Duodenal mucosa (tissue), 2 donors: ENCODE data around the gene LIPC.
"Not testable (repeated sequence)": the region's sequence is repeated elsewhere in the genome, so short reads cannot be mapped to it uniquely, and the experiment has no call there.

Experiments used
- H3K27ac ChIP-seq: one replicate; pipeline ENCODE4 v1.7.0; 2013; ENCODE audit warnings: low read depth, low read length
- H3K27me3 ChIP-seq, 2 donors: one replicate each; pipeline ENCODE4 v1.7.0; 2013; ENCODE audit warnings: low read length in 2 of 2, control low read depth in 1 of 2; ENCODE audit not compliant: insufficient read depth in 2 of 2, control insufficient read depth in 1 of 2
- H3K36me3 ChIP-seq, 2 donors: one replicate each; pipeline ENCODE4 v1.7.0; 2013; ENCODE audit warnings: low read length in 2 of 2, control low read depth in 1 of 2; ENCODE audit not compliant: insufficient read depth in 2 of 2, control insufficient read depth in 1 of 2
- H3K4me1 ChIP-seq, 2 donors: one replicate each; pipeline ENCODE4 v1.7.0; 2013; ENCODE audit warnings: low read length in 2 of 2, control low read depth in 1 of 2; ENCODE audit not compliant: insufficient read depth in 2 of 2, control insufficient read depth in 1 of 2
- H3K4me3 ChIP-seq, 2 donors: one replicate each; pipeline ENCODE4 v1.7.0; 2013; ENCODE audit warnings: low read length in 2 of 2, low read depth in 1 of 2
- H3K9ac ChIP-seq, 2 donors: one replicate each; pipeline ENCODE4 v1.7.0; 2013; ENCODE audit warnings: low read length in 2 of 2, low read depth in 1 of 2
- H3K9me3 ChIP-seq, 2 donors: one replicate each; pipeline ENCODE4 v1.7.0; 2013; ENCODE audit warnings: low read length in 2 of 2, control low read depth in 1 of 2; ENCODE audit not compliant: control insufficient read depth in 1 of 2

The LIPC gene

DNA sequence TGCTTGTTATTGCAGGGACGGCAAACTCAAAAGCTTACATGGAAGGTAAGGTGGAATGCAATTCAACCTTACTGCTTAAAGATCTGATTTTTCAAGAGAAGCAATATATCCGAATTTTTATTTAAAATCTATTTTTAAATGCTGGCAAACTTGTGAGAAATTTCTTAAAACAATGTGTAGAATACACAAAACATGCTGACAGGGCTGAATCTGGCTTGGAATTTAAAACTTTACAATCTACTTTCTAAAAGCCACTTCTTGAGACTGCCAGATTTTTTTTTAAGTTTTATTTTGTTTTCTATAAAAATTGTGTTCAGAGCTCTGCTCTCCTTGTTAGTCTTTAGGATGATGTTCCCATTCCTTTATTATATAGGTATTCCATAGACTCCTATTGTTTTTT lies 171.0 kb downstream of the LIPC start:
- no peak overlapping the region for H3K9ac ChIP-seq
- H3K4me1 ChIP-seq, result peaks cover 0 to 18% of the 10 kb centered on the region in 2 donors
- H3K27ac ChIP-seq, result no peak overlapping the region
- H3K27me3 ChIP-seq, result no peaks in the 10 kb centered on the region
- H3K9me3 ChIP-seq, result no peaks in the 10 kb centered on the region
- H3K4me3 ChIP-seq, result no peak overlapping the region
- peaks cover 0 to 5% of the 10 kb centered on the region in 2 donors for H3K36me3 ChIP-seq

GRCh38 chr15:58603927-58604326 lies 172.1 kb downstream of the LIPC start:
- H3K27ac ChIP-seq, H3K9ac ChIP-seq, H3K27me3 ChIP-seq, H3K9me3 ChIP-seq, H3K4me3 ChIP-seq: not testable (repeated sequence)
- H3K36me3 ChIP-seq, result peaks cover 0 to 11% of the 10 kb centered on the region in 2 donors
- peaks cover 0 to 15% of the 10 kb centered on the region in 2 donors for H3K4me1 ChIP-seq

- no peak overlapping the region for H3K27ac ChIP-seq
- peaks cover 0 to 15% of the 10 kb centered on the region in 2 donors for H3K36me3 ChIP-seq
- no peaks in the 10 kb centered on the region for H3K9me3 ChIP-seq
- peaks cover 0 to 15% of the 10 kb centered on the region in 2 donors for H3K4me1 ChIP-seq
- H3K27me3 ChIP-seq, result no peaks in the 10 kb centered on the region
- H3K9ac ChIP-seq, result no peak overlapping the region
- H3K4me3 ChIP-seq, result no peak overlapping the region
Measured at GRCh38 chr15:58604455-58604923, 172.7 kb downstream of the LIPC start.

GRCh38 chr15:58605931-58606530 lies 174.2 kb downstream of the LIPC start:
- Histone ChIP-seq H3K4me1 (peaks cover 0 to 15% of the 10 kb centered on the region in 2 donors), H3K36me3 (peaks cover 0 to 19% of the 10 kb centered on the region in 2 donors), H3K9me3 (no peaks in the 10 kb centered on the region), H3K4me3 (no peak overlapping the region), H3K9ac (no peak overlapping the region), H3K27me3 (no peaks in the 10 kb centered on the region), H3K27ac (no peak overlapping the region)

GRCh38 chr15:58606577-58607080 lies 174.8 kb downstream of the LIPC start:
- Histone ChIP-seq H3K9ac (no peak overlapping the region), H3K4me1 (peaks cover 0 to 15% of the 10 kb centered on the region in 2 donors), H3K9me3 (no peaks in the 10 kb centered on the region), H3K4me3 (no peak overlapping the region), H3K27me3 (no peaks in the 10 kb centered on the region), H3K27ac (no peak overlapping the region), H3K36me3 (peaks cover 0 to 19% of the 10 kb centered on the region in 2 donors)

DNA sequence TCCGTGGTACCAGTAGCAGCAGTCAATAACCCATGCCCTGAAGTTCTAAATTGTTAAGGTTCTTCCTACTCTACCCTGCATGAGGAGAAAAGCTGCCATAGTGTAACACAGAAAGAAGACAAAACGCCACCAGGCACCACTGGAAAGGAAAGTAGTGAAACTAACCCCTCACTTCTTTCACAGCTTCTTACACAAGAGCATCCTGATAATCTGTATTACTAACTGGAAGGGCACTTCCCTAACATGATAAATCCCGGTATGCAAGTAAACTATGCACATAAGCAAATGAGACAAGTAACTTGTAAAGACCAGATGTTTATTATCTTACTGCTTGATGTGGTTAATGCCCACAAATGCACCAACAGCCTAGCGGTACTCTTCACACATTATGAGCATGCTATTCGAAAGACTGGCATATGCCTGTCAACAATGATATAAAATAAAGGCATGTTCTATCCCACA lies 176.4 kb downstream of the LIPC start:
- Histone ChIP-seq H3K27ac (no peak overlapping the region), H3K36me3 (peaks cover 0 to 16% of the 10 kb centered on the region in 2 donors), H3K27me3 (no peaks in the 10 kb centered on the region), H3K9me3 (no peaks in the 10 kb centered on the region), H3K4me3 (no peak overlapping the region), H3K9ac (no peak overlapping the region), H3K4me1 (peaks cover 9 to 28% of the 10 kb centered on the region in 2 donors)

DNA sequence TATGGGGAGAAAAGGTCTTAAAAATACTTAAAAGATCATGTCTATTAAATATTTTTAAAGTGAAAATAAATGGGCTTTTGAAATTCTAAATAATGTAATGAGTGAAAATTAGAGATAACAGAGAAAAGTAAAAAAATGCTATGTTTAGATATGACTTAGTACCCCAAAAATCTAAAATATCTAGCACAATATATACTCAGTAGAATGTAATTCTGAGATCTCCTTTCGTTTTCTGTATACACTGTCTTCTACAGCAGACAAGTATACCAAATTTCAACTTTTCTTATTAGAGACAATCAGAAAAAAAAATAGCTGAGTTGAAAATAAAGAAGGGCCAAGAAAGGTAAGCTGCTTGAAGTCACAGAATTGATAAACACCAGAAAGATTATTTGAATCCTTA lies 176.9 kb downstream of the LIPC start:
- H3K9ac ChIP-seq, result no peak overlapping the region
- H3K9me3 ChIP-seq, result no peaks in the 10 kb centered on the region
- no peak overlapping the region for H3K27ac ChIP-seq
- peaks cover 9 to 28% of the 10 kb centered on the region in 2 donors for H3K4me1 ChIP-seq
- H3K4me3 ChIP-seq, result no peak overlapping the region
- no peaks in the 10 kb centered on the region for H3K27me3 ChIP-seq
- H3K36me3 ChIP-seq, result peaks cover 0 to 16% of the 10 kb centered on the region in 2 donors

DNA sequence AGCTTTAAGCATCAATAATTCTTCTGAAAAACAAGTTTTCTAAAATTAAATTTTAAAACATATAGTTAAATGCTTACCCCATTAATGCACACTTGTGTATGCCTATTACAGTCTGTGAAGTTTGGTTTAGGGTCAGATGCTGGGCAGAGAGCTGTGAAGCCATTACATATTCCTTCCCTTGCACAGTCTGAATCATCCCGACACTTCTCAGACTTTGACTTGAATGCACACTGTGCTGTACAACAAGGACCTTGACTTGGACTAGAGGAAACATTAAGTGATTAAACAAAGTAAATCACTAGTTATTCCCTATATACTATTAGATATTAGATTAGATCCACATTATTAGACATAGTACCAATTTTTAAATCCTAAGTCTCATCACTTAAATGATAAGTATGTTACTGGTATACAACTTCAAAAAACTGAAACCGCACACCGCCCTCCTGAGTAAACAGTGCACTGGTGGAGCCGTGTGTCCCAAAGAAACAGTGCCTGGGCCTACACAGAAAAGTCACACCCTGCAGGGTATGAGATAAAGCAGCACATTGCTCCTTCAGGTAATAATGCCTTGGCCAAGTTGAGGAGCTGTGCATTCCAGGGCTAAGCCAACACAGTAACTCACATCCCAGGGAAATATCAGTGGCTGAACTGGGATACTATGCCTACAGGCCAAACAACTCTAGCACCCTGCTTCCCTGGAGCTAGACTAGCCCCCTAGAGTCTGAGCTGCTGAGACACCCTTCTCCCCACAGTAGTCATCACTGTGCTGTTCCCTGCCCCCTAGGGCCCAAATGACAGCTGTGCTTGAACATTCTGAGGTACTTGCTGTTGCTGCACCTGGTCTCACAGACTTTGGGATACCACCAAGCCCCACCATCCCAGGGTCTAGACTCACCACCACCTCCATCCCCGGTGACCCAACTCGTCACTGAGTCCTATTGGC lies 180.2 kb downstream of the LIPC start:
- Histone ChIP-seq H3K4me1 (peaks cover 9 to 18% of the 10 kb centered on the region in 2 donors), H3K4me3 (peak overlapping the region in 1 of 2 donors; percentile 24), H3K36me3 (peaks cover 0 to 24% of the 10 kb centered on the region in 2 donors), H3K9ac (no peak overlapping the region), H3K9me3 (peaks cover 0 to 5% of the 10 kb centered on the region in 2 donors), H3K27me3 (no peaks in the 10 kb centered on the region), H3K27ac (peak overlapping the region; percentile 10)

DNA sequence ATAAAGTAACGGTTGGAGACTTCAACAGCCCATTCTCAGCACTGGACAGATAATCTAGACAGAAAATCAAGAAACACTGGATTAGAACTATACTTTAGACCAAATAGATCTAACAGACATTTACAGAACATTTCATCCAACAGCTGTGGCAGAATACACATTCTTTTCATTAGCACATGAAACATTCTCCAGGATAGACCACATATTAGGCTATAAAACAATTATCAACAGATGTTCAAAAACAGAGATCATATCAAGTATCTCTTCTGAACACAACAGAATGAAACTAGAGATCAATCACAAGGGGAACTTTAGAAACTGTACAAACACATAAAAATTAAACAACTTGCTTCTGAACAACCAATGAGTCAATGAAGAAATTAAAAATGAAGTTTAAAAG lies 184.4 kb downstream of the LIPC start:
- peaks cover 0 to 21% of the 10 kb centered on the region in 2 donors for H3K36me3 ChIP-seq
- no peak overlapping the region for H3K9ac ChIP-seq
- H3K4me1 ChIP-seq, result peaks cover 9 to 13% of the 10 kb centered on the region in 2 donors
- no peaks in the 10 kb centered on the region for H3K27me3 ChIP-seq
- no peak overlapping the region for H3K27ac ChIP-seq
- H3K9me3 ChIP-seq, result peaks cover 0 to 5% of the 10 kb centered on the region in 2 donors
- H3K4me3 ChIP-seq, result no peak overlapping the region
